GM10266 (cell line): ENCODE data around the gene SENP7.

Experiments
- DNase-seq: peaks from one replicate; pipeline ENCODE4 v3.0.0; 2012; ENCODE audit errors: extremely low spot score
- TF ChIP-seq, protein P1 (sequence below): IDR thresholded peaks from 2 replicates; pipeline ENCODE4 v1.5.1; 2012; ENCODE audit warnings: mild to moderate bottlenecking, low read depth; ENCODE audit not compliant: control insufficient read depth, insufficient read depth; ENCODE audit errors: missing control alignments

The SENP7 gene

DNA sequence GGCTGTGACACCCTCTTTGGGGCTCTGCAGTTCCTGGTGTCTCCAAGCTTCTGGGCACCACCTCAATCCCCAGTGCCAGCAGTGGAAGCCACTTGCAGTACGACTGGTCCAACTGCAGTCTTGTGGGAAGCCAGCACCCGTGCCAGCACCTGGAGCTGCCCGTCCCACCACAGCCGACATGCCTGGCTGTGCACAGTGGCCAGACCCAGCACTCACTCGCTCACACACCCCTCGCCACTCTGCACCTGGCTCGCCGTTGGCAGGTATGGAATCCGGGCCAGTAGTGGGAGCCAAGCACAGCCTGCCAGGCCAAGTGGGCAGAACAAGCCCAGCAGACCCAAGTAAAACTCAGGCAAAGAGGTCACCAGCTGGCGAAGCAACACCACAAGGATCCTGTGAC lies 128.6 kb downstream of the SENP7 start:
- TF ChIP-seq, protein P1, sequence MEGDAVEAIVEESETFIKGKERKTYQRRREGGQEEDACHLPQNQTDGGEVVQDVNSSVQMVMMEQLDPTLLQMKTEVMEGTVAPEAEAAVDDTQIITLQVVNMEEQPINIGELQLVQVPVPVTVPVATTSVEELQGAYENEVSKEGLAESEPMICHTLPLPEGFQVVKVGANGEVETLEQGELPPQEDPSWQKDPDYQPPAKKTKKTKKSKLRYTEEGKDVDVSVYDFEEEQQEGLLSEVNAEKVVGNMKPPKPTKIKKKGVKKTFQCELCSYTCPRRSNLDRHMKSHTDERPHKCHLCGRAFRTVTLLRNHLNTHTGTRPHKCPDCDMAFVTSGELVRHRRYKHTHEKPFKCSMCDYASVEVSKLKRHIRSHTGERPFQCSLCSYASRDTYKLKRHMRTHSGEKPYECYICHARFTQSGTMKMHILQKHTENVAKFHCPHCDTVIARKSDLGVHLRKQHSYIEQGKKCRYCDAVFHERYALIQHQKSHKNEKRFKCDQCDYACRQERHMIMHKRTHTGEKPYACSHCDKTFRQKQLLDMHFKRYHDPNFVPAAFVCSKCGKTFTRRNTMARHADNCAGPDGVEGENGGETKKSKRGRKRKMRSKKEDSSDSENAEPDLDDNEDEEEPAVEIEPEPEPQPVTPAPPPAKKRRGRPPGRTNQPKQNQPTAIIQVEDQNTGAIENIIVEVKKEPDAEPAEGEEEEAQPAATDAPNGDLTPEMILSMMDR, result no peak
- DNase-seq, result no peak

DNA sequence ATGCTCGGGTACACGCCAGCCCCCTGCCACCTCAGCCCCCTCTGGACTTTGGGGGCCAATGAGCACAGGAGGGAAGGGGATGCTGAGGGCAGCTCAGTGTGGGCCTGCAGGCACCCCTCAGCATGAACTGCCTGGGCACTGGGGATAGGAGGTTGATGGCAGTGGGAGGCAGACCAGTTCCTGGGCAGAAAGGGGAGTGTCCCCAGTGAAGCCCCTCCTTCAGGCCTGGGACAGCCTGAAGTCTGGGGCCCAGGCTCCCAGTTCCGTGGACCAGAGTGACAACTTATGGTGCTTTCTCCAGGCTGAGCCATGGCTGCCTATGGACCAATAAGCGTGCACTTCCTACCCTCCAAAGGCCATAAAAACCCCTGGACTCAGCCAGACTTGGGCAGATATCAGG lies 129.4 kb downstream of the SENP7 start:
- TF ChIP-seq, protein P1, result no peak
- no peak for DNase-seq

DNA sequence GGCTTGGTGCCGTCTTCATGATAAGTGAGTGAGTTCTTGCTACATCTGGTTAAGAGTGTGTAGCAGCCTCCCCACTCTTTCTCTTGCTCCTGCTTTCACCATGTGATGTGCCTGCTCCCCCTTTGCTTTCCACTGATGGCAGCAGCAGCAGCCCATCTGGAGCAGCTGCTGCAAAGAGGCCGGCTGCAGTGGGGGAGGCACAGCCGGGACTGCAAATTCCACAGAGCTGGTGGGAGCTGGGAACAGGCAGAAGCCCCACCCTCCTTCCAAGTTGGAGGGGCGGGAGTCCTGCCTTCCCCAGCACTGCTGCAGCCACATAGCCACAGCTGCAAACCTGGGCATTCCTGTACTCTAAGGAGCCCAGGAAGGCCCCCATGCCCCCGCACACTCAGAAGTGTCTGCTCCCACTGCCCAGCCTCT lies 129.8 kb downstream of the SENP7 start:
- DNase-seq, result no peak

DNA sequence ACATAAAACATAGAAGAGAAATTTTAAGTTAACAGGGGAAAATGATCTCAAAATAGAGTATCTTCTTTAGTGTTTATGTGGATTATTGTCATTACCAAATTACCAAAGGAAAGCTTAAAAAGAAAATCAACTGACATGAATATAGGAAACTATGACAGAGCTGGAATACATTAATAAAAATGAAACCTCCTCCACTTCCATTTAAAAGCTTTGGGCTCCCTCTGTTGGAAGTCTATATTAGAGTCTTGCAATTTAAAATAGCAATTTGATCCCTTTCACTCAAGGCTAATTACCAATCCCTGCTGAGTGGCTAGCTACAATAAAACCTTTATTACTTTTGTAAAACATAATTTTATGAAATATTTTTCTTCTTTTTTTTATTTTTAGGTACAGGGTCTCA lies 131.2 kb downstream of the SENP7 start:
- TF ChIP-seq, protein P1, result peak; percentile 38
- no peak for DNase-seq

More for the DNA sequence above, 129.8 kb downstream of the SENP7 start:
- TF ChIP-seq, protein P1, result no peak

DNA sequence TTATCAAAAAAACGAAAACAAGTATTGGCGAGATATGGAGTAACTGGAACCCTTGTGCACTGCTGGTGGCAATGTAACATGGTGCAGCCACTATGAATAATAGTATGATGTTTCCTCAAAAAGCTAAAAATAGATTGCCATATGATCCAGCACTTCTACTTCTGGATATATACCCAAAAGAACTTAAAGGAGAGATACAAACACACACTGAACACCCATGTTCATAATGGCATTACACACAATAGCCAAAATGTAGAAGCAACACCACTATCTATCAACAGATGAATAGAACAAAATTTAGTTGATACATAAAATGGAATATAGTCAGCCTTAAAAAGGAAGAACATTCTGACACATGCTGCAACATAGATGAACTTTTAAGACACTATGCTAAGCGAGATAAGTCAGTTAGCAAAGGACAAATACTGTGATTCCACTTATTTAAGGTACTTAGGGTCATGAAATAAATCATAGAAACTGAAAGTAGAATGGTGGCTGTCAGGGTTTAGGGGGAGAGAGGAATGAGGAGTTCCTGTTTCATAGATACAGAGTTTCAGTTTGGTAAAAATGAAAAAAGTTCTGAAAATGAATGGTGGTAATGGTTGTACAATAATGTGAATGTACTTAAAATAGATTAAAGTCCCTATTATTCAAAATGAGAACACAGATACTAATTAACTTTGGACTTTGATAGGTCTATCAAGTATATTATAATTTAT lies 133.2 kb downstream of the SENP7 start:
- TF ChIP-seq, protein P1, result no peak
- peak; percentile 33 for DNase-seq

DNA sequence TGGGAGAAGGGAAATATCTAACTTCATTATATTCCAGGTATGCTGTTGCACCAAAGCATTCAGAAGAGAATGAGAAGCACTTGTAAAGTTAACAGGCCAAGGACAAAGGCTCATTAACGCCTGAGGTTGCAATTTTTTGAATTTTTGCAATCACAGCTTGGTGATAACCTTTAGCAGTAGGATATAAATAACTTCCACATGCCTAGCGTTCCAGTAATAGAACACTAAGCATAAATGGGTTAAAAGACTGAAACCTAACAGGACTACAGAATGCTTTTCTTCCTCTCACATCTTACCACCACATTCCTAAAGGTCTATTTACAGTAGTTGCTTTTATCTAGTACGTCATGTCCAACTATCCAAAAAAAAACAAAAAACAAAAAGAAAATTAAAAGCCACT lies 135.2 kb downstream of the SENP7 start:
- no peak for DNase-seq
- TF ChIP-seq, protein P1, result no peak

DNA sequence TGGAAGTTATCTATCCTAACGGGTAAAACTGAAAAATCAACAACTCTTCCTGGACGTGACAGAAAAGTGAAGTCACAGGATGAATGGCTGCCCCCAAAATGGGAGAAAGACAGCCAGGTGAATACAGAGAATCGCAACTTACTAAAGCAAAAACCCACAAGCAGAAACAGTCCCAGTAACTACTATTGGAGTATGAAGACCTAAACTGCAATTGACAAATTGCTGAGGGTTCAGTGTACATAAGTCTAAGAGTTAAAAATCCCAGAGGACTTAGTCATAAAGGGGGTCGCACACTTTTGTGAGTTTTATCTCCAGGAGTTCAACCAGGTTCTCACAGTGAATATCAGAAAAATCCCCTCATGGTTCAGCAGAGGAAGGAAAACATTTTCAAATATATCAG lies 135.8 kb downstream of the SENP7 start:
- no peak for DNase-seq
- TF ChIP-seq, protein P1, result no peak
